ENCODE data around the gene TMEM9. TPM values are rescaled to one million over a fixed set of nuclear protein-coding genes. Genes with fewer than 3 reads are reported as not detected.

Gene TMEM9
- total and polyA plus RNA-seq, 10 of the 15 experiments (the other 5 are each of a cell fraction or from before 2014, with no cell fraction given): 7.2 to 46.1 (median 17.3) TPM

DNA sequence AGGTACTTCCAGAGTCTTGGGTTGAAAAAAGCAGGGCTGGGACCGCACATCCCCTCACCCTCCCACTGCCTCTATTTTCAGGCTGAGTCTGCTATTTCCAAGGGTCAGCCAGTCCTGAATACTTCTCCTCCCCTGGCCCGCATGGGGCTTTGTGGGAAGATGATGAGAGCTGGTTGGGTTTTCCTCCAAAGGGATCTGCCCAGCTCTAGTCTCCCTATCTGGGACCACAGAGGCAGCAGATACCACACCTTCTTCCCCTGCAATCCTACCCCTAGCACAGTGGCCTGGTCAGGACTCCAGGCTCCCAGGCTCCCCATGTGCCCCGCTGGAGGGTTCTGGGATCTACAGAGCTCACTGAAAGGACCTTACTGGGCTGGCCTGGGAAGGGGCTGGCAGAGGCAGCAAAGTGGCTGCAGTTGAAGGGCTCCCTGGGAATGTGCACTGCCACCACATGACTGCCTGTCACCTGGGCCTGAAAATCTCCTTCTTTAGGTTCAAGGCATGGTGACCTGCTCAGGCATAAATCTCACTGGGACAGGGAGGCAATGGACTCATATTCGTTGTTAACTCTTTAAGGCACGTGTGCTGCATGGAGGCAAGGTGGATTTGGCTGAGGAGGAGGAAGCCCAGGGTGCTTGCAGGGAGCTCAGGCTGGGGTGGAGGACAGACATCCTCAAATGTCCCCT, 55.1 kb downstream of the TMEM9 start:
- ChIA-PET SMC1A (ENCODE audit: uncharacterized antibody, unreplicated experiment) (no interaction called here), CTCF (interaction anchor here (0.5 to 1.6 kb wide), 2 partner anchors 13 to 190 kb away, joined by 3 to 6 read pairs; no protein-coding TSS in a partner anchor), RAD21 (ENCODE audit: unreplicated experiment) (no interaction called here), POLR2A (no interaction called here)
- no peaks in the 10 kb centered on the region for H4K20me1 ChIP-seq (ENCODE audit: control insufficient read depth, insufficient read depth)
- H3K4me2 ChIP-seq (ENCODE audit: control insufficient read depth, insufficient read depth): no peak overlapping the region
- no peak overlapping the region for H3K9ac ChIP-seq (ENCODE audit: control insufficient read depth, insufficient read depth, low read length)
- 6% methylated on average over 5 of the region's 5 CpGs for whole genome bisulfite sequencing (ENCODE audit: insufficient coverage, insufficient replicate concordance, low lambda C conversion rate, missing lambda C conversion rate)
- ATAC-seq: no peak
- intact Hi-C loops (cut with micrococcal nuclease; ENCODE audit: unreplicated experiment) (no loop called here), in situ Hi-C loops (cut with MboI) (no loop called here)
- no peak for FAIRE-seq
- no peak overlapping the region for H3K27ac ChIP-seq (ENCODE audit: control insufficient read depth, insufficient read depth)
- H3K79me2 ChIP-seq (ENCODE audit: control insufficient read depth, insufficient read depth, low read length): no peaks in the 10 kb centered on the region
- no TSS peak for BruUV-seq (replicated peaks)
- H3K36me3 ChIP-seq (ENCODE audit: control insufficient read depth in 2 of 2, insufficient read depth in 2 of 2, low read length in 1 of 2): no peaks in the 10 kb centered on the region
- H3K4me1 ChIP-seq (ENCODE audit: control insufficient read depth, insufficient read depth, low read length): no peaks in the 10 kb centered on the region; the same call in 1 of the 2 replicates
- peaks cover 0 to 4% of the 10 kb centered on the region in 2 experiments; a peak in 3 of 4 replicates for H3K27me3 ChIP-seq (replicated peaks in 1 of 2; ENCODE audit: control insufficient read depth in 2 of 2, insufficient read depth in 2 of 2, low read length in 1 of 2)
- no peaks in the 10 kb centered on the region for H3K9me3 ChIP-seq (replicated peaks; ENCODE audit: control insufficient read depth, insufficient read depth, low read length)
- H2AFZ ChIP-seq (ENCODE audit: control insufficient read depth, low read depth, low read length): no peak overlapping the region
- no peak for DNase-seq (ENCODE audit: low read depth, low spot score)
- H3K4me3 ChIP-seq: no peak overlapping the region
- TF ChIP-seq KLF5 (IDR thresholded peaks at IDR 0.05; ENCODE audit: partially characterized antibody): no peak
- TF ChIP-seq WRNIP1 (IDR thresholded peaks at IDR 0.05; ENCODE audit: borderline replicate concordance, low read depth, low read length): no peak
- TF ChIP-seq ZNF622 (IDR thresholded peaks at IDR 0.05): no peak
- no peak for TF ChIP-seq TCF3 (IDR thresholded peaks at IDR 0.05; ENCODE audit: borderline replicate concordance, insufficient read depth, low read depth, low read length)
- TF ChIP-seq NR2C2 (IDR thresholded peaks at IDR 0.05; ENCODE audit: borderline replicate concordance, control insufficient read depth, insufficient read length, low read depth): no peak
- TF ChIP-seq NR2F1 (conservative IDR thresholded peaks at IDR 0.05): no peak
- TF ChIP-seq, protein P1, sequence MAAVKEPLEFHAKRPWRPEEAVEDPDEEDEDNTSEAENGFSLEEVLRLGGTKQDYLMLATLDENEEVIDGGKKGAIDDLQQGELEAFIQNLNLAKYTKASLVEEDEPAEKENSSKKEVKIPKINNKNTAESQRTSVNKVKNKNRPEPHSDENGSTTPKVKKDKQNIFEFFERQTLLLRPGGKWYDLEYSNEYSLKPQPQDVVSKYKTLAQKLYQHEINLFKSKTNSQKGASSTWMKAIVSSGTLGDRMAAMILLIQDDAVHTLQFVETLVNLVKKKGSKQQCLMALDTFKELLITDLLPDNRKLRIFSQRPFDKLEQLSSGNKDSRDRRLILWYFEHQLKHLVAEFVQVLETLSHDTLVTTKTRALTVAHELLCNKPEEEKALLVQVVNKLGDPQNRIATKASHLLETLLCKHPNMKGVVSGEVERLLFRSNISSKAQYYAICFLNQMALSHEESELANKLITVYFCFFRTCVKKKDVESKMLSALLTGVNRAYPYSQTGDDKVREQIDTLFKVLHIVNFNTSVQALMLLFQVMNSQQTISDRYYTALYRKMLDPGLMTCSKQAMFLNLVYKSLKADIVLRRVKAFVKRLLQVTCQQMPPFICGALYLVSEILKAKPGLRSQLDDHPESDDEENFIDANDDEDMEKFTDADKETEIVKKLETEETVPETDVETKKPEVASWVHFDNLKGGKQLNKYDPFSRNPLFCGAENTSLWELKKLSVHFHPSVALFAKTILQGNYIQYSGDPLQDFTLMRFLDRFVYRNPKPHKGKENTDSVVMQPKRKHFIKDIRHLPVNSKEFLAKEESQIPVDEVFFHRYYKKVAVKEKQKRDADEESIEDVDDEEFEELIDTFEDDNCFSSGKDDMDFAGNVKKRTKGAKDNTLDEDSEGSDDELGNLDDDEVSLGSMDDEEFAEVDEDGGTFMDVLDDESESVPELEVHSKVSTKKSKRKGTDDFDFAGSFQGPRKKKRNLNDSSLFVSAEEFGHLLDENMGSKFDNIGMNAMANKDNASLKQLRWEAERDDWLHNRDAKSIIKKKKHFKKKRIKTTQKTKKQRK (IDR thresholded peaks at IDR 0.05; ENCODE audit: low read depth, low read length): no peak
- TF ChIP-seq NBN (IDR thresholded peaks at IDR 0.05): no peak
- TF ChIP-seq CREB1 (IDR thresholded peaks at IDR 0.05; ENCODE audit: low read depth): no peak
- TF ChIP-seq RBBP5 (conservative IDR thresholded peaks at IDR 0.05): no peak
- TF ChIP-seq ZNF592 (IDR thresholded peaks at IDR 0.05): no peak
- TF ChIP-seq CBFB (IDR thresholded peaks at IDR 0.05; ENCODE audit: low read depth): no peak
- TF ChIP-seq, protein P2, sequence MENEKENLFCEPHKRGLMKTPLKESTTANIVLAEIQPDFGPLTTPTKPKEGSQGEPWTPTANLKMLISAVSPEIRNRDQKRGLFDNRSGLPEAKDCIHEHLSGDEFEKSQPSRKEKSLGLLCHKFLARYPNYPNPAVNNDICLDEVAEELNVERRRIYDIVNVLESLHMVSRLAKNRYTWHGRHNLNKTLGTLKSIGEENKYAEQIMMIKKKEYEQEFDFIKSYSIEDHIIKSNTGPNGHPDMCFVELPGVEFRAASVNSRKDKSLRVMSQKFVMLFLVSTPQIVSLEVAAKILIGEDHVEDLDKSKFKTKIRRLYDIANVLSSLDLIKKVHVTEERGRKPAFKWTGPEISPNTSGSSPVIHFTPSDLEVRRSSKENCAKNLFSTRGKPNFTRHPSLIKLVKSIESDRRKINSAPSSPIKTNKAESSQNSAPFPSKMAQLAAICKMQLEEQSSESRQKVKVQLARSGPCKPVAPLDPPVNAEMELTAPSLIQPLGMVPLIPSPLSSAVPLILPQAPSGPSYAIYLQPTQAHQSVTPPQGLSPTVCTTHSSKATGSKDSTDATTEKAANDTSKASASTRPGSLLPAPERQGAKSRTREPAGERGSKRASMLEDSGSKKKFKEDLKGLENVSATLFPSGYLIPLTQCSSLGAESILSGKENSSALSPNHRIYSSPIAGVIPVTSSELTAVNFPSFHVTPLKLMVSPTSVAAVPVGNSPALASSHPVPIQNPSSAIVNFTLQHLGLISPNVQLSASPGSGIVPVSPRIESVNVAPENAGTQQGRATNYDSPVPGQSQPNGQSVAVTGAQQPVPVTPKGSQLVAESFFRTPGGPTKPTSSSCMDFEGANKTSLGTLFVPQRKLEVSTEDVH (IDR thresholded peaks at IDR 0.05; ENCODE audit: low read depth, partially characterized antibody): no peak
- TF ChIP-seq POLR2AphosphoS2 (IDR thresholded peaks at IDR 0.05; ENCODE audit: low read depth, low read length): no peak
- no peak for TF ChIP-seq FOXM1 (IDR thresholded peaks at IDR 0.05; ENCODE audit: low read depth, low read length)

All from GM12878 (cell line).